Upper lobe of right lung (tissue), 1 donor: Measurements from ENCODE around the gene C7orf33. TPM values are rescaled to one million over a fixed set of nuclear protein-coding genes. Genes with fewer than 3 reads are reported as not detected.

Experiments used
- ATAC-seq: fragments of 200-7000 bp; cut with Tn5 transposase; one replicate; pipeline ENCODE4 v1.9.1; 2020; ENCODE audit warnings: mild to moderate bottlenecking, moderate library complexity
- DNase-seq: peaks from one replicate; pipeline ENCODE4 v3.0.0-alpha.2; 2020
- H3K27ac ChIP-seq: fragments of 200-600 bp; one replicate; pipeline ENCODE4 v1.8.0; 2022
- H3K27me3 ChIP-seq: fragments of 200-600 bp; one replicate; pipeline ENCODE4 v1.8.0; 2022; ENCODE audit warnings: mild to moderate bottlenecking
- H3K36me3 ChIP-seq: fragments of 200-600 bp; one replicate; pipeline ENCODE4 v1.8.0; 2022
- H3K4me1 ChIP-seq: fragments of 200-600 bp; one replicate; pipeline ENCODE4 v1.8.0; 2022
- H3K4me3 ChIP-seq: fragments of 200-600 bp; one replicate; pipeline ENCODE4 v1.8.0; 2022; ENCODE audit warnings: mild to moderate bottlenecking
- H3K9me3 ChIP-seq: fragments of 200-600 bp; one replicate; pipeline ENCODE4 v1.8.0; 2022
- CTCF ChIP-seq: fragments of 200-600 bp; IDR thresholded peaks from one replicate; pipeline ENCODE4 v1.8.0; 2022; ENCODE audit warnings: antibody characterized with exemption
- intact Hi-C: fragments of 100-400 bp; cut with DNase I; formaldehyde crosslinking; loops from one replicate; pipeline ENCODE4 v1.11.0; 2022
- total RNA-seq: library from RNA; stranded (reverse); fragmentation: NEBNext Ultra II Directional; extraction: Animal tissue kit (Norgen Biotek cat#: 25700); gene quantifications from one replicate; pipeline ENCODE4 v1.2.1, GENCODE V29; 2021
- donor health status: DM: no; HTN: yes; CAD: no; lungs with severe emphysema.

C7orf33 gene
- total RNA-seq, 1 donor from 2014 or later: not detected

DNA sequence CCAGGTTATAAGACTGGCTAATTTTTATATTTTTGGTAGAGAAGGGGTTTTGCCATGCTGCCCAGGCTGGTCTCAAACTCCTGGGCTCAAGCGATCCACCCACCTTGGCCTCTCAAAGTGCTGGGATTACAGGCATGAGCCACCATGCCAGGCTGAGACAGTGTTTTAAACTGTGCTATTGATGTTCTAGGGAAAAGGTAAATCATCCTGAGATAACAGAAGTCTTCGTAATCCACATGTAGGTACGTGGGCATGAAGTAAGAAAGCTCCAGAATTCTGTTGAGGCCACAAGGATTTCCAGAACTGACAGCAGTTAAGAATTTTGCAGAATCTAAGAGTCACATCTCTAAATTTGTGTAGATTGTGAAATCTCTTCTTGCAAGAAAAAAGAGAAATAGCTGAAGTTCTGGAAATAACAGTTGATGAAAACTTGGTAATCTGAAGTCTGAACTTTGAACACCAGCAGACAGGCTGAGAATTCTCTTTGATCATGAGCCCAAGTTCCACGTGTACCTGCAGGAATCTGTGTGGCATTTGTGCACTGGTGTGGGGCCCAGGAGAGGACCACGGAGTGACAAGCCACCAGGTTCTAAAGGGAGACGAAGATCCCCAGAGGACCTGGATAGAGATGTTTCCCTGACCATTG lies 24.6 kb downstream of the C7orf33 start:
- Histone ChIP-seq H3K27ac (no peak overlapping the region), H3K9me3 (no peaks in the 10 kb centered on the region), H3K4me1 (no peaks in the 10 kb centered on the region), H3K27me3 (peaks cover 23% of the 10 kb centered on the region), H3K36me3 (no peaks in the 10 kb centered on the region), H3K4me3 (no peak overlapping the region)
- no peak for TF ChIP-seq CTCF
- intact Hi-C loops: no loop called here
- DNase-seq (no peak), ATAC-seq (no peak)

DNA sequence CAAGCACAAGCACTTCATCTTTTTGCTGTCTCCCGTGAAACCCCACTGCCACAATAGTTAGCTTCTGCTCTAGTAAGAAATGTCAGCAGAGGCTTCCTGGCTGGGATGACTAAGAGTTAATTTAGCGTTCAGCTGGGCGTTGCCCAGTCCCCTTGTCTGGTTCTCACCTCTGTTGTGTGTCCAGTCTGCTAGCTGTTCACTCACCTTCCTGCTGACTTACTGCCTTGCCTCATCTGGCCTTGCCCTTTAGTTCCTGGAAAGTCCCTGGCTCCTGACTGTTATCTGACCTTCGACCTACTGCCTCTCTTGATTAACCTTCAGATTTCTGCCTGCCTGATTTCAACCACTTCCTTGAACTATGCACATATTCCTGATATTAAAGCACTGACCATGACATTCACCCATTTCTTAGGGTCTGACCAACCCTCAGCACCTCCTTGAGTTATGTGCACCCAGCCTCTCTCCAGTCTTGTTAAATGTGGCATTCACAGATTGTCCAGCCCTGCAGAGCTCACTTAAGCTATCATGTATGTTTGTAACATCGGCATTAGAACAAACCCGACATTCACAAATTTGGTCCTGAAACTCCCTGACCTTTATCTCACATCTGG lies 30.3 kb downstream of the C7orf33 start:
- TF ChIP-seq CTCF: no peak
- Histone ChIP-seq H3K4me1 (no peaks in the 10 kb centered on the region), H3K27ac (no peak overlapping the region), H3K4me3 (no peak overlapping the region), H3K9me3 (no peaks in the 10 kb centered on the region), H3K27me3 (peaks cover 16% of the 10 kb centered on the region), H3K36me3 (no peaks in the 10 kb centered on the region)
- ATAC-seq (no peak), DNase-seq (no peak)
- intact Hi-C loops: no loop called here

GRCh38 chr7:148621563-148621962 lies 31.0 kb downstream of the C7orf33 start:
- ATAC-seq (no peak), DNase-seq (no peak)
- no peak for TF ChIP-seq CTCF
- Histone ChIP-seq H3K9me3 (no peaks in the 10 kb centered on the region), H3K27me3 (peaks cover 16% of the 10 kb centered on the region), H3K36me3 (no peaks in the 10 kb centered on the region), H3K4me1 (no peaks in the 10 kb centered on the region), H3K27ac (no peak overlapping the region), H3K4me3 (no peak overlapping the region)
- intact Hi-C loops: no loop called here

GRCh38 chr7:148622887-148623585 lies 32.5 kb downstream of the C7orf33 start:
- Histone ChIP-seq H3K27ac (no peak overlapping the region), H3K27me3 (peaks cover 9% of the 10 kb centered on the region), H3K4me1 (no peaks in the 10 kb centered on the region), H3K9me3 (no peaks in the 10 kb centered on the region), H3K4me3 (no peak overlapping the region), H3K36me3 (no peaks in the 10 kb centered on the region)
- no peak for TF ChIP-seq CTCF
- ATAC-seq (peak; percentile 32), DNase-seq (no peak)
- intact Hi-C loops: no loop called here

DNA sequence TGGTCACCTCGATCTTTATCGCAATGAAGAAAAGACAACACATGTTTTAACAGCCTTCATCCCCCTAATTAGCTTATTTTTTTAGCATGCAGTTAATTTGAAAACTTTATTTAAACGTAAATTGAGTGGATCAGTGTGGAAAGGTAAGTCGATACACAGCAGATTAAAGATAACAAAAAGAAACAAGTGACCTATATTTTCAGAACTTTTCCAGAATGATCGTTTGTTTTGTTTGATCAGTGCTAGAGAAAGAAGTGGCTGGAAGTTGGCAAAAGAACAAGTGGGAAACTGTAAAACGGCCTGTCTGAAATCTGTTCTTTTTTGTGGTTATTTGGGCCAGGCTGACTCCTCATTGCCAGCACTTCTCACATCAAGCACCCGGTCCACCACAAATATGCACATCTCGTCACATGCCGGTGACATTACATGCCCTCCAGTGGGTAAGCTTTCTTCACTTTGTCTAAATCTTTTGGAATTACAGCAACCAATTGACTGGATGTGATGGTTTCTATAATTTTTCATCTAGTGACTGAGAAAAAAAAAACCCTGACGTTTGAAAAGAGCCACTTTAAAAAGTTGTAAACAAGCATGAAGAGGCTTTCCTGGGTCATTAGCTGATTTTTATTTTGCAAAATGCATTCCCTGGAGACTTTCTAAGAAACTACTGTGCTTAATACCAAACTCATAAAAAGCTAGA lies 33.2 kb downstream of the C7orf33 start:
- ATAC-seq (peak; percentile 49), DNase-seq (no peak)
- no peak overlapping the region for H3K27ac ChIP-seq
- H3K4me3 ChIP-seq: no peak overlapping the region
- intact Hi-C loops: no loop called here
- TF ChIP-seq CTCF: no peak
- H3K9me3 ChIP-seq: no peaks in the 10 kb centered on the region
- no peaks in the 10 kb centered on the region for H3K36me3 ChIP-seq
- peaks cover 5% of the 10 kb centered on the region for H3K27me3 ChIP-seq
- no peaks in the 10 kb centered on the region for H3K4me1 ChIP-seq
